ENCODE data around the gene RET.

- no peak for TF ChIP-seq POLR2A (IDR thresholded peaks at IDR 0.05)
- no peak for TF ChIP-seq CTCF (IDR thresholded peaks at IDR 0.05)
- TF ChIP-seq POLR2AphosphoS5 (IDR thresholded peaks at IDR 0.05): no peak
- TF ChIP-seq EP300 (IDR thresholded peaks at IDR 0.05): no peak
Observed at GRCh38 chr10:43093423-43094076, 16.7 kb downstream of the RET start.

Data from sigmoid colon (tissue), 4 donors.